HepG2 (cell line): ENCODE measurements around the gene APRT. TPM values are rescaled to one million over a fixed set of nuclear protein-coding genes. Genes with fewer than 3 reads are reported as not detected.
A peak's percentile ranks its signal among the peaks of the same experiment; 100 is the strongest.

Source experiments
- ATF3 ChIP-seq: sonication (generic); formaldehyde crosslinking; IDR thresholded peaks from 2 replicates; pipeline ENCODE4 v1.4.0; 2020; ENCODE audit warnings: missing genetic modification reagents
- GPBP1L1 ChIP-seq: sonication (generic); formaldehyde crosslinking; IDR thresholded peaks from 2 replicates; pipeline ENCODE4 v1.5.0; 2020; ENCODE audit warnings: mild to moderate bottlenecking, missing genetic modification reagents
- KIAA2018 ChIP-seq: sonication (generic); formaldehyde crosslinking; IDR thresholded peaks from 2 replicates; pipeline ENCODE4 v1.5.0; 2020; ENCODE audit warnings: mild to moderate bottlenecking, missing genetic modification reagents, borderline replicate concordance
- TGIF2 ChIP-seq: IDR thresholded peaks from 2 replicates; pipeline ENCODE4 v1.6.1; 2016; ENCODE audit warnings: control low read depth, missing compliant biosample characterization
- ZC3H13 ChIP-seq: sonication (generic); formaldehyde crosslinking; IDR thresholded peaks from 2 replicates; pipeline ENCODE4 v1.8.1; 2023; ENCODE audit warnings: mild to moderate bottlenecking, missing genetic modification reagents, moderate library complexity
- ZNF10 ChIP-seq: sonication (generic); formaldehyde crosslinking; IDR thresholded peaks from 2 replicates; pipeline ENCODE4 v1.4.0; 2020; ENCODE audit warnings: mild to moderate bottlenecking, low read depth, missing genetic modification reagents, borderline replicate concordance
- ZNF138 ChIP-seq: sonication (generic); formaldehyde crosslinking; IDR thresholded peaks from 2 replicates; pipeline ENCODE4 v1.5.0; 2020; ENCODE audit warnings: mild to moderate bottlenecking, low read depth, missing genetic modification reagents
- ZNF205 ChIP-seq: IDR thresholded peaks from 2 replicates; pipeline ENCODE4 v1.6.1; 2018; ENCODE audit warnings: missing biosample characterization, missing genetic modification reagents
- ZNF432 ChIP-seq: sonication (generic); formaldehyde crosslinking; IDR thresholded peaks from 2 replicates; pipeline ENCODE4 v1.5.0; 2020; ENCODE audit warnings: missing genetic modification reagents, mild to moderate bottlenecking, borderline replicate concordance
- ZNF574 ChIP-seq: sonication (generic); formaldehyde crosslinking; IDR thresholded peaks from 2 replicates; pipeline ENCODE4 v1.4.0; 2020; ENCODE audit warnings: missing genetic modification reagents
- ZNF619 ChIP-seq: sonication (generic); formaldehyde crosslinking; IDR thresholded peaks from 2 replicates; pipeline ENCODE4 v1.4.0; 2020; ENCODE audit warnings: mild to moderate bottlenecking, missing genetic modification reagents
- ZNF660 ChIP-seq: sonication (generic); formaldehyde crosslinking; IDR thresholded peaks from 2 replicates; pipeline ENCODE4 v1.5.1; 2020; ENCODE audit warnings: mild to moderate bottlenecking, low read depth, missing genetic modification reagents, borderline replicate concordance
- ZNF724P ChIP-seq: sonication (generic); formaldehyde crosslinking; IDR thresholded peaks from 2 replicates; pipeline ENCODE4 v1.8.0; 2022; ENCODE audit warnings: missing genetic modification reagents, borderline replicate concordance
- ZNF777 ChIP-seq: sonication (generic); formaldehyde crosslinking; IDR thresholded peaks from 2 replicates; pipeline ENCODE4 v1.4.0; 2020; ENCODE audit warnings: missing genetic modification reagents
- ZNF780A ChIP-seq: sonication (generic); formaldehyde crosslinking; IDR thresholded peaks from 2 replicates; pipeline ENCODE4 v1.8.0; 2022; ENCODE audit warnings: mild to moderate bottlenecking, missing genetic modification reagents, moderate library complexity
- polyA plus RNA-seq, 8 experiments: library from polyadenylated mRNA; depleted of rRNA in 3 of 8; stranded (reverse) in 7 of 8; unstranded in 1 of 8; fragments of >200 nt; fragmentation: Illumina TruSeq in 4 of 8; extraction: Trizol in 4 of 8; gene quantifications; 2 replicates each; pipeline versions ENCODE4 v1.2.1 to v1.2.3, GENCODE V29; 2011 to 2016; ENCODE audit warnings: low read depth in 4 of 8, missing spikeins in 1 of 8, mixed read lengths in 1 of 8; ENCODE audit not compliant: insufficient read depth in 1 of 8
- total RNA-seq, 5 experiments: library from RNA; depleted of rRNA; stranded (reverse); fragments of >200 nt; fragmentation: Illumina TruSeq; extraction: Trizol; gene quantifications; 2 replicates each; pipeline ENCODE4 v1.2.3, GENCODE V29; 2016; ENCODE audit warnings: low read depth in 1 of 5

APRT gene
- total and polyA plus RNA-seq, 2 of the 13 experiments (the other 11 are each of a cell fraction or from before 2014, with no cell fraction given): 155 to 242 TPM

GRCh38 chr16:88810912-88811768, 588 bp downstream of the APRT start (continued):
- TF ChIP-seq ZNF574 (CRISPR knock-in tag) (peak; percentile 68), ZNF619 (0 out of 2 replicates have a peak, but pooled peaks have one; percentile 20), ZNF660 (peak; percentile 62; the same call in 1 of the 2 replicates), ZNF432 (CRISPR knock-in tag) (no peak), ZNF205 (peak; percentile 45; the same call in 1 of the 2 replicates), ATF3 (0 out of 2 replicates have a peak, but pooled peaks have one; percentile 11), ZNF10 (CRISPR knock-in tag) (no peak), ZNF138 (0 out of 2 replicates have a peak, but pooled peaks have one; percentile 60), ZNF724P (CRISPR knock-in tag) (peak; percentile 88), GPBP1L1 (no peak), ZC3H13 (CRISPR knock-in tag) (peak; percentile 51; the same call in 1 of the 2 replicates), TGIF2 (CRISPR knock-in tag) (peak; percentile 81; the same call in 1 of the 2 replicates), ZNF780A (CRISPR knock-in tag) (no peak), KIAA2018 (peak; percentile 79; the same call in 1 of the 2 replicates), ZNF777 (CRISPR knock-in tag) (no peak; the same call in none of the 2 replicates)
